ENCODE measurements around the gene MRAS.

DNA sequence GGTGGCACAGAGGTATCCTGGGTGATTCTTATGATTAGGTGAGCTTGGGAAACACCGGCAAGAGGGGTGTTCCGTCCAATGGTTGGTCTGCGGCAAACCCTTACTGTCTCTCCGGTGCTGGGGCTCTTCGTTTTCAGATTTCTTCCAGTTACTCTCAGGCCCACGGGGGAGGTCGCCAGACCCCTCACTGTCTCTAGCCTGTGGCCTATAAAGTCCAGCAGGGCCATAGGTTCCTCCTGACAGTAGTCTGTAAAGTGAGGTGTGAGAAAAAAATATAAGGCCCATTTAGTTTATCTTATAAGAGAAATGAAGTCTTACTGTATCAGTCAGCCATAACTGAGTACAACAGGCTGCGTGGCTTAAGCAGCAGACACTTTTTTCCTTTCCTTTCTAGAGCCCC is 87.5 kb downstream of the MRAS start:
- TF ChIP-seq ZNF274 (IDR thresholded peaks at IDR 0.05; ENCODE audit: borderline replicate concordance, extremely low read depth, low read length) (no peak), POLR2A (IDR thresholded peaks at IDR 0.05; ENCODE audit: control extremely low read depth in 1 of 2, low read depth in 2 of 2, low read length in 2 of 2) (no peak), SUZ12 (IDR thresholded peaks at IDR 0.05; ENCODE audit: low read length) (no peak), HDAC6 (IDR thresholded peaks at IDR 0.05; ENCODE audit: low read depth, low read length) (no peak), JUN (IDR thresholded peaks at IDR 0.05; ENCODE audit: low read depth, low read length) (no peak), CREB1 (IDR thresholded peaks at IDR 0.05) (no peak), RAD21 (IDR thresholded peaks at IDR 0.05 in 1 of 2, conservative IDR thresholded peaks at IDR 0.05 in 1 of 2; ENCODE audit: low read depth in 2 of 2, low read length in 2 of 2) (no peak), CHD1 (IDR thresholded peaks at IDR 0.05; ENCODE audit: low read depth, low read length) (no peak)
- TF ChIP-seq, protein P1, sequence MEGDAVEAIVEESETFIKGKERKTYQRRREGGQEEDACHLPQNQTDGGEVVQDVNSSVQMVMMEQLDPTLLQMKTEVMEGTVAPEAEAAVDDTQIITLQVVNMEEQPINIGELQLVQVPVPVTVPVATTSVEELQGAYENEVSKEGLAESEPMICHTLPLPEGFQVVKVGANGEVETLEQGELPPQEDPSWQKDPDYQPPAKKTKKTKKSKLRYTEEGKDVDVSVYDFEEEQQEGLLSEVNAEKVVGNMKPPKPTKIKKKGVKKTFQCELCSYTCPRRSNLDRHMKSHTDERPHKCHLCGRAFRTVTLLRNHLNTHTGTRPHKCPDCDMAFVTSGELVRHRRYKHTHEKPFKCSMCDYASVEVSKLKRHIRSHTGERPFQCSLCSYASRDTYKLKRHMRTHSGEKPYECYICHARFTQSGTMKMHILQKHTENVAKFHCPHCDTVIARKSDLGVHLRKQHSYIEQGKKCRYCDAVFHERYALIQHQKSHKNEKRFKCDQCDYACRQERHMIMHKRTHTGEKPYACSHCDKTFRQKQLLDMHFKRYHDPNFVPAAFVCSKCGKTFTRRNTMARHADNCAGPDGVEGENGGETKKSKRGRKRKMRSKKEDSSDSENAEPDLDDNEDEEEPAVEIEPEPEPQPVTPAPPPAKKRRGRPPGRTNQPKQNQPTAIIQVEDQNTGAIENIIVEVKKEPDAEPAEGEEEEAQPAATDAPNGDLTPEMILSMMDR (IDR thresholded peaks at IDR 0.05; ENCODE audit: control extremely low read depth in 1 of 3, insufficient read depth in 1 of 3, low read depth in 1 of 3, low read length in 3 of 3), result no peak
